ENCODE results near the gene TCEAL2. TPM values are rescaled to one million over a fixed set of nuclear protein-coding genes. Genes with fewer than 3 reads are reported as not detected.
"Not testable (repeated sequence)": the region's sequence is repeated elsewhere in the genome, so short reads cannot be mapped to it uniquely, and the experiment has no call there.

Gene TCEAL2
- total RNA-seq: 4.4 and 5.0 TPM in 2 replicates
- long read RNA-seq, partial matches to known transcripts: 0 of 1 reads
- long read RNA-seq, other reads (novel, unspliced or antisense): 0 of 1 reads

GRCh38 chrX:102125436-102125835, at the start of gene TCEAL2:
Gene TCEAL2 (plus strand): TSS chrX:102125679. CDS start chrX:102126831, 1,152 bp downstream.
- not testable (repeated sequence) for H3K9me3 Mint-ChIP-seq; H3K36me3 Mint-ChIP-seq (ENCODE audit: low read depth); H3K27ac Mint-ChIP-seq (ENCODE audit: unreplicated experiment); H3K4me1 Mint-ChIP-seq; DNase-seq (ENCODE audit: low read depth, low spot score)
- Mint-ChIP-seq H3K27me3 (ENCODE audit: low read depth) (peaks cover 71% of the 10 kb centered on the region), H3K4me3 (peak within 1 kb of the TSS; percentile 72)

GRCh38 chrX:102077426-102077825, 48.1 kb upstream of the TCEAL2 start:
- Mint-ChIP-seq H3K36me3 (ENCODE audit: low read depth) (no peaks in the 10 kb centered on the region), H3K4me3 (no peak overlapping the region), H3K4me1 (no peaks in the 10 kb centered on the region), H3K27ac (ENCODE audit: unreplicated experiment) (no peak overlapping the region), H3K27me3 (ENCODE audit: low read depth) (peaks cover 13% of the 10 kb centered on the region), H3K9me3 (peaks cover 2% of the 10 kb centered on the region)
- no peak for DNase-seq (ENCODE audit: low read depth, low spot score)
- TF ChIP-seq CTCF (conservative IDR thresholded peaks at IDR 0.05): no peak

GRCh38 chrX:102085706-102086105, 39.8 kb upstream of the TCEAL2 start:
- no peak for DNase-seq (ENCODE audit: low read depth, low spot score)
- peaks cover 7% of the 10 kb centered on the region for H3K27me3 Mint-ChIP-seq (ENCODE audit: low read depth)
- H3K27ac Mint-ChIP-seq (ENCODE audit: unreplicated experiment): no peak overlapping the region
- H3K4me3 Mint-ChIP-seq: no peak overlapping the region
- no peak for TF ChIP-seq CTCF (conservative IDR thresholded peaks at IDR 0.05)
- H3K4me1 Mint-ChIP-seq: no peaks in the 10 kb centered on the region
- H3K9me3 Mint-ChIP-seq: peaks cover 2% of the 10 kb centered on the region
- no peaks in the 10 kb centered on the region for H3K36me3 Mint-ChIP-seq (ENCODE audit: low read depth)

GRCh38 chrX:102113367-102113766, 12.1 kb upstream of the TCEAL2 start:
- no peak for TF ChIP-seq CTCF (conservative IDR thresholded peaks at IDR 0.05)
- peaks cover 8% of the 10 kb centered on the region for H3K9me3 Mint-ChIP-seq

GRCh38 chrX:102115748-102116147, 9.7 kb upstream of the TCEAL2 start:
- H3K27ac Mint-ChIP-seq (ENCODE audit: unreplicated experiment): no peak overlapping the region

More at GRCh38 chrX:102113367-102113766, 12.1 kb upstream of the TCEAL2 start:
- Mint-ChIP-seq H3K27me3 (ENCODE audit: low read depth) (no peaks in the 10 kb centered on the region), H3K27ac (ENCODE audit: unreplicated experiment) (no peak overlapping the region), H3K36me3 (ENCODE audit: low read depth) (no peaks in the 10 kb centered on the region), H3K4me3 (no peak overlapping the region), H3K4me1 (no peaks in the 10 kb centered on the region)
- DNase-seq (ENCODE audit: low read depth, low spot score): no peak

GRCh38 chrX:102125014-102125413, 465 bp upstream of the TCEAL2 start:
- DNase-seq (ENCODE audit: low read depth, low spot score); H3K9me3 Mint-ChIP-seq; H3K4me1 Mint-ChIP-seq; H3K36me3 Mint-ChIP-seq (ENCODE audit: low read depth); H3K27ac Mint-ChIP-seq (ENCODE audit: unreplicated experiment): not testable (repeated sequence)
- peak overlapping the region; percentile 72 for H3K4me3 Mint-ChIP-seq
- peaks cover 73% of the 10 kb centered on the region for H3K27me3 Mint-ChIP-seq (ENCODE audit: low read depth)

More at GRCh38 chrX:102115748-102116147, 9.7 kb upstream of the TCEAL2 start:
- Mint-ChIP-seq H3K4me3 (no peak overlapping the region), H3K27me3 (ENCODE audit: low read depth) (peaks cover 22% of the 10 kb centered on the region), H3K4me1 (no peaks in the 10 kb centered on the region), H3K9me3 (peaks cover 6% of the 10 kb centered on the region), H3K36me3 (ENCODE audit: low read depth) (no peaks in the 10 kb centered on the region)
- DNase-seq (ENCODE audit: low read depth, low spot score): no peak
- TF ChIP-seq CTCF (conservative IDR thresholded peaks at IDR 0.05): no peak

GRCh38 chrX:102126080-102126818, 770 bp downstream of the TCEAL2 start:
- DNase-seq (ENCODE audit: low read depth, low spot score); H3K9me3 Mint-ChIP-seq: not testable (repeated sequence)

More at GRCh38 chrX:102126080-102126818, 770 bp downstream of the TCEAL2 start:
- not testable (repeated sequence) for H3K4me1 Mint-ChIP-seq; H3K36me3 Mint-ChIP-seq (ENCODE audit: low read depth); H3K27ac Mint-ChIP-seq (ENCODE audit: unreplicated experiment)
- peaks cover 66% of the 10 kb centered on the region for H3K27me3 Mint-ChIP-seq (ENCODE audit: low read depth)
- H3K4me3 Mint-ChIP-seq: peak overlapping the region; percentile 56

Measured in neural crest cell (in vitro differentiated cells).